GM18502 (cell line): Measurements from ENCODE around the gene KLHDC9.

ENCODE experiments used
- ATAC-seq: cut with Tn5 transposase; IDR thresholded peaks from one replicate; pipeline ENCODE4 v1.9.1; 2021; ENCODE audit warnings: mild to moderate bottlenecking; ENCODE audit not compliant: unreplicated experiment, poor library complexity

The KLHDC9 gene

DNA sequence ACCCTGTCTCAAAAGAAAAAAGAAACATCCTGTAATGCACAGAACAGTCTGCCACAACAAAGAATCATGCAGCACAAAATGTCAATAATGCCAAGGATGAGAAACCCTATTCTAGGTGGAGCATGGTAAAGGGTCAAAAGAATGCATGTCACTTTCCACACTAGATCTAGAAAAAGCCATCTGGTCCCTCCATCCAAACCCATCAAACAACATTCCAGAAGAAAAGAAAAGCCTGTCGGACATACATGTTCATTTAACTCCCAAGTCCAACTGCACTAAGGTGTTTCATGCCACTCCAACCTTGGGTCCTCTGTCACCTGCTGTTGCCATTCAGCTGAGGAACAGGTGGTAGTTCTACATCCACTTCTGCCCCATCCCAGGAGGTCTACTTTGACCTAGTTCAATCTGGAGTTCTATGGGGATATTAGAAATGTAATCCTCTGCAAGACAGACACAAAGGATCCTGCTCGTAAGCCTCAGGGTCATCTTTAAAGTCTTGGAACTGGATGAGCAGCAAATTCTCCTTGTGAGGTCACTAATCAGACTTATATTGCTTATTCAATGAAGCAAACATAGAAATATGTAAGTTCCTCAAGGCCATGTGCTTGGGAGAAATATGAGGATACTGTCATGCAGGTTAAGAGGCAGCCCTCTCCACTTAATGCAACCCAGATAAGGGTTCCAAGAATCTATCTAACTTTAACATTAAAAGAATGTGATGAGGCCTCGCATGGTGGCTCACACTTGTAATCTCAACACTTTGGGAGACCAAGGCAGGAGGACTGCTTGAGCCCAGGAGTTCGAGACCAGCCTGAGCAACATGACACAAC, 30.6 kb downstream of the KLHDC9 start:
- ATAC-seq, result no peak

DNA sequence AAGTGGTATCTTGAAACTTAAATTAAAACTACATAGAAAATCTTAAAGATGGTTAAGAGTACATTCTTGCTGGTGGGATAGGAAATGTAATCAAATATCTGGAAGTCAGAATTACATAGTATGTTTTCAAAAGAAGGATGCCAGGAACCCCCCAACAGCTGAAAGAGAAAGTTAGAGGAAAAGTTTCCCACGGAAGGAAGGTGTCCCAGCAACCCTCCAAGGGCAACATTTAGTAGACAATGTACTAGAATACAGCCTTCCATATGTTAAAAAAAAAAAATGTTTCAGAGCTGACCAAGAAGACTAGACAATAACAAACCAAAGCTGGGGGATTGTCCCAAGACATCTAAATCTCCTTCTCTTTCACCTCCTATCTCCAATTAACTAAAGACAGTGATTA, 32.1 kb downstream of the KLHDC9 start:
- ATAC-seq, result no peak

DNA sequence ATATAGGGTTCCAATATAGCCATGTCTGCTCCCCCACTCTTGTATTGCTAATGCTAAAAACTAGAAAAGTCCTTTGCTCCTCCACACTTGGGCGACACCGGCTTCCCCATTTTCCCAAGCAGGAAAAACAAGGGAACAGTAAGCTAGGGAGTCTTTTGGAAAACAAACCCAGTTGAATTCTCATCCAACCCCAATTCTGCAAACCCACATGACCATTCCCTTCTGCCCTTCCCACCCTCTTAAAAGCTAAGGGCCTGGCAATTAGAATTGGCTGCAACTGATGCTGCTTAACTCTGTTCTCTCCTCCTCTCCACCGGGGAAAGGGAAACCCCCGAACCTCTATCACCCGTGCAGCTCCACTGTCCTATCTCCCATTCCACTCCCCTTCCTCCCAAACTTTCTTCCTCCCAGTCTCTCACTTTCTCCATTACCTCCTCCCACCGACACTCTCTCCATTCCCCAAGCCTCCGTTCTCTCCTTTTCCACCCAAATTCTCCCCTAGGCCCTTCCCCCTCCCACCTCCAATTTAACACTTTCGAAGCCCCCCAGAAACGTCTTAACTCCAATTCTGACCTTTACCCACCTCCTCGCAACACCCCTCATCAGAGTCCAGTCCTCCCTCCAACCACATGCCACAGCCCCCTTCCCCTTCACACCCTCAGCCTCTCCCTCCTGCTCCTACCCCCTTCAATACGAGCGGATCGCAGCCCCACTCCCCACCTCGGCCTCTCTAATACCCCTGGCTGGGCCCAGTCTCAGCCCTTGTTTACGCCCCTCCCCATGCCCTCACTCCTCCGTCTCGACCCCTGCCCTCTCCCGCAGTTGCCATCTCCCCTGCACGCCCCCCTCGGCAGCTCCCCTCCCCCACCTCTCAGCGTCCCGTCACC, 33.6 kb downstream of the KLHDC9 start:
- ATAC-seq, result no peak

DNA sequence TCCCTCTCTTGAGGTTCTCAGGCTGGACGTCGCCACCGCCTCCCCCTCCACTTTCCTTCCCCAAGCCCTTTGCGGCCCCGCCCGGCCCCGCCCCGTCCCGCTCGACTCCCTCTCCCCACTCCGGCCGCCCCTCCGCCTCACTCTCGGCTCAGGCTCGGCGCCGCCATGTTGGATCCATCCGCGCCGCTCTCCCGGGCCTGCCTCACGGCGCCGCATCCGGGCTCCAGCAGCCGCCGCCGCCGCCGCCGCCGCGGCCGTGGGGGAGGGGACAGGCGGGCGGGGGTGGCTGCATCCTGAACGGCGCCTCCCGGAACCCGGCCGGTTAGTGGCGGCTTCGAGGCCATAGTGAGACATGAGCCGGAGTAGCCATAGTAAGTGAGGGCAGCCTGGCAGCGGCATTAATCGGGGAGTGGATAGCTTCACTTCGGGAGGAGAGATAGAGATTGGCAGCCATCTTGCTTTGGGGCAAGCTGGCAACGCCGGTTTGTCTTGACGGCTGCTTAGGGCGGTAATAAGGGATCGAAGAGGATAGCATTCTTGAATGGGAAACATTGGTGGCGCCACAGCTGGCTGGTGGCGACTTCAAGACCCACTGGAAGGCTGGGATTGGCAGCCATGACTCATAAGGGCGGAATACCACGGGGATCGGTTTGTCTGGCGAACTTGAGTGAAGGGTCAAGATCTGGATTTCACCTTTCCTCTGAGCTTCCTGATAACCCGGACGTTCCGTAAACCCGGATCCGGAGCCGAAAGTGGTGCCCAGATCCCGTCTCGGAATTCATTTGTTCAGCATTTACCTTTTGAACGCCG, 34.5 kb downstream of the KLHDC9 start, which contains the start of gene DEDD:
TSS of gene DEDD (minus strand) at position 258 of the 810 bp plus-strand sequence. CDS start 8,205 bp downstream, outside the sequence.
- ATAC-seq, result peak; percentile 92

DNA sequence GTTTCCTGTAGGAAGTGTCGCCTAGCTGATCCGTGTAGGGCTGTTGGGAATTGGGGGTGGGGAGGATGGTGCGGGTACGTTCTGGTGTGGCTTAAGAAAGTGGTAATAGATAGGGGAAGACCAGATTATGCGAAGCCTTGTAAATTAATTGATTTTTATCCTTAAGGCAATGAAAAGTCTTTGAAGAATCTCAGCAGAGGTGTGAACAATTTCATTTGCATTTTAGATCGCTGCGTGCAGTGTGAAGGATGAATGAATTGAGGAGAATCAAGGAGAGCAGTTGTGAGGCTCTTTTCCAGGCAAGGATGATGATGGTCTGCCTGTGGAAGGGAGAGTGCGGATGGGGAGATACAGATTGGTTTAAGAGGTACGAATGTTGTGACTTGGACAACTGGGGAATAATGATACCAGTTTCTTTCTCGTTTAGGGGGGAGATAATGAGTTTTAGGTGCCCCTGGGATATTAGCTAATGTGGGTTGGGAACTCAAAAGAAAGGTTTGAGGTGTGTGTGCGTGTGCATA, 35.1 kb downstream of the KLHDC9 start:
- ATAC-seq, result peak; percentile 19

DNA sequence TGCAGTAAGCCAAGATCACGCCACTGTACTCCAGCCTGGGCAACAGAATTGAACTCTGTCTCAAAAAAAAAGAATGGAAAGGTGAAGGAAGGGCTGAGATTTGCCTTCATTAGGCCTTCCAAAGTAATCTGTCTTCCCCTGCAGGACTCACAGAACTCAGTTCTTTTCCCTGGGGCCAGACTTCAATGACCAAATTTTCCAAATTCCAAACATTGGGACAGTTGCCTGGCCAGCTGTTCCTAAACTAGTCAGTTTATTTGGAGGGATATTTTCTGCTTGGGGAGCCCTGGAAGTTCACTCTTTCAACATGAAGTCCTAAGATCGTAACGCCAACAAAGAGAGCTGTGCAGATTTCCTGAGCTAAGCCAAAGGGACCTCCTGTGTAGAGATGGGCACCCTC, 39.7 kb downstream of the KLHDC9 start:
- no peak for ATAC-seq

DNA sequence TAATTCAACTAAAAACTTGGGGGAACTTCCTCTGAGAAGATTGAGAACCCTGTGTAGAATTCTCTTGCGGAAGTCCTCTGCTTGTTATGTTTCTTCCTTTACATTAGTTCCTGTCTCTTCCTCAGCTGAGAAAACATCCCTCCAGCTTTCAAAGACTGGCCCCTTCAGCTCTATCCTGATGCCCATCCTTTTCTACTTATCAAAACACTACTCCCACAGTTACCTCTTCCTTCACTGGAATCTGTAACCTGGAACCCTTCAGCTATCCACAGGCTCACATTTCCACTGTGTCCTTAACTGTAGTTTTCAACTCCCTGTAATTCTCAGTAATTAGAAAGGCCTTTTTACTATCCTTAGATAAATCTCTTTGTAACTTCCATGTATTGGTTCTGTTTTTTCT, 40.3 kb downstream of the KLHDC9 start:
- ATAC-seq, result no peak

DNA sequence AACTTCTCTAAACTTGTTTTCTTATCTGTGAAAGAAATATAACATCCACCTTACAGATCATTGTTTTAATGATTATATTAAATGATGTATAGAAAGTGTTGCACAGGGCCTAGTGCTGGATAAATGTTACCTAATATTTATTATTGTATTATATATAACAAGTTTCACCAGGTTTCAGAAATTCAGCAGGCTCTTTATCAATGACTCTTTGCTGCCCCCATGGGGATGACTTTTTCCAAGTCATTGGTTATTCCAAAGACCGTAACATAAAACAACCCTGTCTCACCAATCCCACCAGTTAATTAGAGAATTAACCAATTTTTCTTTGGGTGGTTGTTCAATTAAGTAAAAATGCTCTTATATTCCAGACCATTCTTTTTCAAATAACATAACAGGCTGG, 41.6 kb downstream of the KLHDC9 start:
- no peak for ATAC-seq

DNA sequence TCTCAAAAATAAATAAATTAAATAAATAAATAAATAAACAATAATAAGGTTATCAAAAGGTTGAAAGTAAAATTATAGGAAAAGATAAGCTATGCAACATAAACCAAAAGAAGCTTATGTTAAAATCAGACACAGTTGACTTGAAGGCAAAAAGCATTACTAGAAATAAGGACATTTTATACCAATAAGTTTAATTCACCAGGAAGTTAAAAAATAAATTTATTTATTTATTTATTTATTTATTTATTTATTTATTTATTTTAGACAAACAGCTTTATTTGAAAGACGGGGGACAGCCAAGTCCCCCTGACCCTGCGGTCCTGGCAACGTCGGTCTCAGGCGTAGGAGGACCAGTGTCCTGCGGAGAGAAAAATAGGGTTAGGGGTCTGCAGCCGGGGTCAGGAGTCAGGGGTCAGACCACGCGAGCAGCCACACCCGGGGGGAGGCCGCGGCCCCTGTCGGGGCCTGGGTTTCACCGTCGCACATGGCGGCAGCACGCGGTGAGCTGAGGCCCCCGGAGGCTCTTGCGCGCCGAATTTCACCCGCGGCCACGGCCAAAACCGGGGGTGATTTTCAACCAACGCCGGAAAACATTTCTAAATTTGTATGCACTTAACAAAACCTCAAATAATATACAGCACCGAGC, 42.7 kb downstream of the KLHDC9 start:
- ATAC-seq, result no peak

DNA sequence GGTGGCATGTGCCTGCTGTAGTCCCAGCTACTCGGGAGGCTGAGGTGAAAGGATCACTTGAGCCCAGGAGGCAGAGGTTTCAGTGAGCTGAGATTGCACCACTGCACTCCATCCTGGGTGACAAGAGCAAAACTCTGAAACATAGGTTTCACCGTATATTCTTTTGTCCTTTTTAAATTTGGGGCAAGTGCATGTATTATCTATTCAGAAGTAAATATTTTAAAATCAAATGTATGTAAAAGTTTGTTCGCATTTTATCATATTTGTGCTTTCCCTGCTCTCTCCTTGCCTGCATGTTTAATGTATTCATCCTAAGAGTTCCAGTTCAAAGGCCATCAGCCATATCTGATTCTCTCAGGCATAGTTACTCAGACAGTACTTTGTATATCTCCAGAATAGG, 47.7 kb downstream of the KLHDC9 start:
- no peak for ATAC-seq
